ENCODE results near the gene MICAL2.

- no peak for TF ChIP-seq CTCF (IDR thresholded peaks at IDR 0.05)
- no peak for TF ChIP-seq POLR2A (IDR thresholded peaks at IDR 0.05)
Measured at GRCh38 chr11:12238420-12238819, 128.0 kb downstream of the MICAL2 start.
